ENCODE measurements around the gene MAD1L1.

- TF ChIP-seq CTCF (IDR thresholded peaks at IDR 0.05) (no peak), EP300 (IDR thresholded peaks at IDR 0.05) (no peak)
Measured at GRCh38 chr7:2132243-2132642, 100.5 kb downstream of the MAD1L1 start.
